Stimulated activated CD4-positive, alpha-beta T cell treated with anti-CD3 and anti-CD28 coated beads, Interleukin-4, amount 100 ng/mL, for 24 hours (primary cell): ENCODE data around the gene ANK3.

Experiments used
- DNase-seq: peaks from one replicate; pipeline ENCODE4 v3.0.0-alpha.2; 2020

The ANK3 gene

GRCh38 chr10:60021361-60021760 lies 368.3 kb downstream of the ANK3 start:
- DNase-seq, result no peak

- no peak for DNase-seq
Observed at GRCh38 chr10:60016794-60017193, 372.9 kb downstream of the ANK3 start.

- DNase-seq, result no peak
Observed at GRCh38 chr10:60009710-60010383, 379.8 kb downstream of the ANK3 start.

GRCh38 chr10:60009276-60009675 lies 380.4 kb downstream of the ANK3 start:
- DNase-seq, result no peak

GRCh38 chr10:60008816-60009215 lies 380.9 kb downstream of the ANK3 start:
- DNase-seq, result no peak

- no peak for DNase-seq
Observed at GRCh38 chr10:60006062-60006461, 383.6 kb downstream of the ANK3 start.

GRCh38 chr10:60003651-60004523 lies 385.8 kb downstream of the ANK3 start:
- DNase-seq, result no peak

GRCh38 chr10:60000747-60001146 lies 388.9 kb downstream of the ANK3 start:
- DNase-seq, result no peak

GRCh38 chr10:59997827-59998525 lies 391.7 kb downstream of the ANK3 start:
- DNase-seq, result no peak

- no peak for DNase-seq
Observed at GRCh38 chr10:59995862-59996261, 393.8 kb downstream of the ANK3 start.

- no peak for DNase-seq
Observed at GRCh38 chr10:59993931-59994330, 395.7 kb downstream of the ANK3 start.

GRCh38 chr10:59991661-59992060 lies 398.0 kb downstream of the ANK3 start:
- DNase-seq, result no peak

GRCh38 chr10:59991117-59991516 lies 398.6 kb downstream of the ANK3 start:
- no peak for DNase-seq

GRCh38 chr10:59985639-59986038 lies 404.0 kb downstream of the ANK3 start:
- DNase-seq, result no peak

- DNase-seq, result no peak
Observed at GRCh38 chr10:59984415-59984814, 405.3 kb downstream of the ANK3 start.

GRCh38 chr10:59980356-59980755 lies 409.3 kb downstream of the ANK3 start:
- DNase-seq, result no peak

GRCh38 chr10:59977486-59977885 lies 412.2 kb downstream of the ANK3 start:
- no peak for DNase-seq

GRCh38 chr10:59976909-59977308 lies 412.8 kb downstream of the ANK3 start:
- DNase-seq, result no peak
